HepG2 (cell line): ENCODE data around the gene RHBDD3. TPM values are rescaled to one million over a fixed set of nuclear protein-coding genes. Genes with fewer than 3 reads are reported as not detected.

ENCODE experiments used
- AKAP8 ChIP-seq: sonication (generic); formaldehyde crosslinking; IDR thresholded peaks from 2 replicates; pipeline ENCODE4 v1.5.1; 2020; ENCODE audit warnings: mild to moderate bottlenecking, missing genetic modification reagents
- LCORL ChIP-seq, 2 experiments: fragments of 450-650 bp in 1 of 2; sonication (generic) in 1 of 2; formaldehyde crosslinking in 1 of 2; IDR thresholded peaks; 2 replicates each; pipeline versions ENCODE4 v1.5.0 to v1.6.1; 2017 to 2020; ENCODE audit warnings: antibody characterized with exemption in 1 of 2, missing genetic modification reagents in 1 of 2
- NR2F2 ChIP-seq: IDR thresholded peaks from 2 replicates; pipeline ENCODE4 v1.6.1; 2012; ENCODE audit warnings: low read depth, inconsistent platforms, borderline replicate concordance
- TBX2 ChIP-seq: sonication (generic); formaldehyde crosslinking; IDR thresholded peaks from 2 replicates; pipeline ENCODE4 v1.5.0; 2020; ENCODE audit warnings: missing genetic modification reagents, mild to moderate bottlenecking, borderline replicate concordance
- ZNF160 ChIP-seq: sonication (generic); formaldehyde crosslinking; IDR thresholded peaks from 2 replicates; pipeline ENCODE4 v1.8.0; 2022; ENCODE audit warnings: mild to moderate bottlenecking, inconsistent platforms, missing genetic modification reagents
- ZNF235 ChIP-seq: sonication (generic); formaldehyde crosslinking; IDR thresholded peaks from 2 replicates; pipeline ENCODE4 v1.8.1; 2023; ENCODE audit warnings: mild to moderate bottlenecking, missing genetic modification reagents, borderline replicate concordance
- ZNF598 ChIP-seq: sonication (generic); formaldehyde crosslinking; IDR thresholded peaks from 2 replicates; pipeline ENCODE4 v1.5.1; 2020; ENCODE audit warnings: mild to moderate bottlenecking, missing genetic modification reagents, borderline replicate concordance
- ZNF703 ChIP-seq: sonication (generic); formaldehyde crosslinking; IDR thresholded peaks from 2 replicates; pipeline ENCODE4 v1.5.1; 2020; ENCODE audit warnings: missing genetic modification reagents, mild to moderate bottlenecking, moderate library complexity, borderline replicate concordance
- ZNF747 ChIP-seq: sonication (generic); formaldehyde crosslinking; IDR thresholded peaks from 2 replicates; pipeline ENCODE4 v1.8.1; 2023; ENCODE audit warnings: missing genetic modification reagents, mild to moderate bottlenecking, borderline replicate concordance
- polyA plus RNA-seq, 8 experiments: library from polyadenylated mRNA; depleted of rRNA in 3 of 8; stranded (reverse) in 7 of 8; unstranded in 1 of 8; fragments of >200 nt; fragmentation: Illumina TruSeq in 4 of 8; extraction: Trizol in 4 of 8; gene quantifications; 2 replicates each; pipeline versions ENCODE4 v1.2.1 to v1.2.3, GENCODE V29; 2011 to 2016; ENCODE audit warnings: low read depth in 4 of 8, missing spikeins in 1 of 8, mixed read lengths in 1 of 8; ENCODE audit not compliant: insufficient read depth in 1 of 8
- total RNA-seq, 5 experiments: library from RNA; depleted of rRNA; stranded (reverse); fragments of >200 nt; fragmentation: Illumina TruSeq; extraction: Trizol; gene quantifications; 2 replicates each; pipeline ENCODE4 v1.2.3, GENCODE V29; 2016; ENCODE audit warnings: low read depth in 1 of 5
- TF ChIP-seq, protein P1 (sequence below): sonication (generic); formaldehyde crosslinking; IDR thresholded peaks from 2 replicates; pipeline ENCODE4 v1.5.0; 2020; ENCODE audit warnings: missing genetic modification reagents
- TF ChIP-seq, protein P2 (sequence below): sonication (generic); formaldehyde crosslinking; IDR thresholded peaks from 2 replicates; pipeline ENCODE4 v1.9.0; 2021; ENCODE audit warnings: mild to moderate bottlenecking, missing genetic modification reagents
- TF ChIP-seq, protein P3 (sequence below): sonication (generic); formaldehyde crosslinking; IDR thresholded peaks from 2 replicates; pipeline ENCODE4 v1.4.0; 2020; ENCODE audit warnings: missing genetic modification reagents
- TF ChIP-seq, protein P4 (sequence below): IDR thresholded peaks from 2 replicates; pipeline ENCODE4 v1.6.1; 2018; ENCODE audit warnings: missing genetic modification reagents
- TF ChIP-seq, protein P5 (sequence below): sonication (generic); formaldehyde crosslinking; IDR thresholded peaks from 2 replicates; pipeline ENCODE4 v1.5.0; 2020; ENCODE audit warnings: mild to moderate bottlenecking, missing genetic modification reagents

Gene RHBDD3
- total and polyA plus RNA-seq, 2 of the 13 experiments (the other 11 are each of a cell fraction or from before 2014, with no cell fraction given) = 12.1 to 26.7 TPM

DNA sequence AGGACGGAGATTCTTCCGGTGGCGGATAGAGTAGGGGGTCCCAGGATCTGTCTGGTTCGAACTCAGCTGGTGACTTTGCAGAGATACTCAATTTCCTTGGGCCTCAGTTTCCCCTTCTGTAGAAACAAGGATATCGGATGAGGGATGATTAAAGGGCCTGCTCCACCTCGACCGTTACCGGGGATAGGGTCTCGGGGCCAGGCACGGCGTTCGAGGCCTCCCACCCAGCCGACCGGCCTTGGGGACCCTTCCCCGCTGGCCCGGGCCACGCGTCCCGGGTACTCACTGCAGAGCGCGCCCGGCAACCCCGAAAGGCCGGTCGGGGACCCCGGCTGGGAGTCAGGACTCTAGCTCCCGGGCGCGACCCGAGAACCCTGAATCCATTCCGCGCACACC lies 321 bp downstream of the RHBDD3 start (continued):
- TF ChIP-seq, protein P1, sequence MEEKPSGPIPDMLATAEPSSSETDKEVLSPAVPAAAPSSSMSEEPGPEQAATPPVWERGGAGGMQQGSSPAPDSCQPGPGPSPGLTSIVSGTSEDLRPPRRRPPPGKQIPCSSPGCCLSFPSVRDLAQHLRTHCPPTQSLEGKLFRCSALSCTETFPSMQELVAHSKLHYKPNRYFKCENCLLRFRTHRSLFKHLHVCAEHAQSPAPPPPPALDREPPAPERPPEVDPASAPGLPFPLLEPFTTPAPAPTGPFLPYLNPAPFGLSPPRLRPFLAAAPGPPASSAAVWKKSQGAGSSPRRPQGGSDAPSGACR (CRISPR knock-in tag) = 0 out of 2 replicates have a peak, but pooled peaks have one; percentile 19
- TF ChIP-seq, protein P2, sequence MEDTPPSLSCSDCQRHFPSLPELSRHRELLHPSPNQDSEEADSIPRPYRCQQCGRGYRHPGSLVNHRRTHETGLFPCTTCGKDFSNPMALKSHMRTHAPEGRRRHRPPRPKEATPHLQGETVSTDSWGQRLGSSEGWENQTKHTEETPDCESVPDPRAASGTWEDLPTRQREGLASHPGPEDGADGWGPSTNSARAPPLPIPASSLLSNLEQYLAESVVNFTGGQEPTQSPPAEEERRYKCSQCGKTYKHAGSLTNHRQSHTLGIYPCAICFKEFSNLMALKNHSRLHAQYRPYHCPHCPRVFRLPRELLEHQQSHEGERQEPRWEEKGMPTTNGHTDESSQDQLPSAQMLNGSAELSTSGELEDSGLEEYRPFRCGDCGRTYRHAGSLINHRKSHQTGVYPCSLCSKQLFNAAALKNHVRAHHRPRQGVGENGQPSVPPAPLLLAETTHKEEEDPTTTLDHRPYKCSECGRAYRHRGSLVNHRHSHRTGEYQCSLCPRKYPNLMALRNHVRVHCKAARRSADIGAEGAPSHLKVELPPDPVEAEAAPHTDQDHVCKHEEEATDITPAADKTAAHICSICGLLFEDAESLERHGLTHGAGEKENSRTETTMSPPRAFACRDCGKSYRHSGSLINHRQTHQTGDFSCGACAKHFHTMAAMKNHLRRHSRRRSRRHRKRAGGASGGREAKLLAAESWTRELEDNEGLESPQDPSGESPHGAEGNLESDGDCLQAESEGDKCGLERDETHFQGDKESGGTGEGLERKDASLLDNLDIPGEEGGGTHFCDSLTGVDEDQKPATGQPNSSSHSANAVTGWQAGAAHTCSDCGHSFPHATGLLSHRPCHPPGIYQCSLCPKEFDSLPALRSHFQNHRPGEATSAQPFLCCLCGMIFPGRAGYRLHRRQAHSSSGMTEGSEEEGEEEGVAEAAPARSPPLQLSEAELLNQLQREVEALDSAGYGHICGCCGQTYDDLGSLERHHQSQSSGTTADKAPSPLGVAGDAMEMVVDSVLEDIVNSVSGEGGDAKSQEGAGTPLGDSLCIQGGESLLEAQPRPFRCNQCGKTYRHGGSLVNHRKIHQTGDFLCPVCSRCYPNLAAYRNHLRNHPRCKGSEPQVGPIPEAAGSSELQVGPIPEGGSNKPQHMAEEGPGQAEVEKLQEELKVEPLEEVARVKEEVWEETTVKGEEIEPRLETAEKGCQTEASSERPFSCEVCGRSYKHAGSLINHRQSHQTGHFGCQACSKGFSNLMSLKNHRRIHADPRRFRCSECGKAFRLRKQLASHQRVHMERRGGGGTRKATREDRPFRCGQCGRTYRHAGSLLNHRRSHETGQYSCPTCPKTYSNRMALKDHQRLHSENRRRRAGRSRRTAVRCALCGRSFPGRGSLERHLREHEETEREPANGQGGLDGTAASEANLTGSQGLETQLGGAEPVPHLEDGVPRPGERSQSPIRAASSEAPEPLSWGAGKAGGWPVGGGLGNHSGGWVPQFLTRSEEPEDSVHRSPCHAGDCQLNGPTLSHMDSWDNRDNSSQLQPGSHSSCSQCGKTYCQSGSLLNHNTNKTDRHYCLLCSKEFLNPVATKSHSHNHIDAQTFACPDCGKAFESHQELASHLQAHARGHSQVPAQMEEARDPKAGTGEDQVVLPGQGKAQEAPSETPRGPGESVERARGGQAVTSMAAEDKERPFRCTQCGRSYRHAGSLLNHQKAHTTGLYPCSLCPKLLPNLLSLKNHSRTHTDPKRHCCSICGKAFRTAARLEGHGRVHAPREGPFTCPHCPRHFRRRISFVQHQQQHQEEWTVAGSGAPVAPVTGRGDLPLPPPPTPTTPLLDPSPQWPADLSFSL (CRISPR knock-in tag) = peak; percentile 61; the same call in 1 of the 2 replicates
- TF ChIP-seq LCORL (IDR thresholded peaks at IDR 0.05) (no peak), LCORL (CRISPR knock-in tag; IDR thresholded peaks at IDR 0.05) (peak; percentile 80), NR2F2 (0 out of 2 replicates have a peak, but pooled peaks have one; percentile 7), AKAP8 (CRISPR knock-in tag) (no peak), TBX2 (peak; percentile 7; the same call in 1 of the 2 replicates), ZNF598 (CRISPR knock-in tag) (peak; percentile 15; the same call in 1 of the 2 replicates), ZNF747 (CRISPR knock-in tag) (0 out of 2 replicates have a peak, but pooled peaks have one; percentile 8), ZNF235 (CRISPR knock-in tag) (peak; percentile 64; the same call in 1 of the 2 replicates), ZNF160 (CRISPR knock-in tag) (0 out of 2 replicates have a peak, but pooled peaks have one; percentile 43), ZNF703 (CRISPR knock-in tag) (0 out of 2 replicates have a peak, but pooled peaks have one; percentile 52)
- TF ChIP-seq, protein P3, sequence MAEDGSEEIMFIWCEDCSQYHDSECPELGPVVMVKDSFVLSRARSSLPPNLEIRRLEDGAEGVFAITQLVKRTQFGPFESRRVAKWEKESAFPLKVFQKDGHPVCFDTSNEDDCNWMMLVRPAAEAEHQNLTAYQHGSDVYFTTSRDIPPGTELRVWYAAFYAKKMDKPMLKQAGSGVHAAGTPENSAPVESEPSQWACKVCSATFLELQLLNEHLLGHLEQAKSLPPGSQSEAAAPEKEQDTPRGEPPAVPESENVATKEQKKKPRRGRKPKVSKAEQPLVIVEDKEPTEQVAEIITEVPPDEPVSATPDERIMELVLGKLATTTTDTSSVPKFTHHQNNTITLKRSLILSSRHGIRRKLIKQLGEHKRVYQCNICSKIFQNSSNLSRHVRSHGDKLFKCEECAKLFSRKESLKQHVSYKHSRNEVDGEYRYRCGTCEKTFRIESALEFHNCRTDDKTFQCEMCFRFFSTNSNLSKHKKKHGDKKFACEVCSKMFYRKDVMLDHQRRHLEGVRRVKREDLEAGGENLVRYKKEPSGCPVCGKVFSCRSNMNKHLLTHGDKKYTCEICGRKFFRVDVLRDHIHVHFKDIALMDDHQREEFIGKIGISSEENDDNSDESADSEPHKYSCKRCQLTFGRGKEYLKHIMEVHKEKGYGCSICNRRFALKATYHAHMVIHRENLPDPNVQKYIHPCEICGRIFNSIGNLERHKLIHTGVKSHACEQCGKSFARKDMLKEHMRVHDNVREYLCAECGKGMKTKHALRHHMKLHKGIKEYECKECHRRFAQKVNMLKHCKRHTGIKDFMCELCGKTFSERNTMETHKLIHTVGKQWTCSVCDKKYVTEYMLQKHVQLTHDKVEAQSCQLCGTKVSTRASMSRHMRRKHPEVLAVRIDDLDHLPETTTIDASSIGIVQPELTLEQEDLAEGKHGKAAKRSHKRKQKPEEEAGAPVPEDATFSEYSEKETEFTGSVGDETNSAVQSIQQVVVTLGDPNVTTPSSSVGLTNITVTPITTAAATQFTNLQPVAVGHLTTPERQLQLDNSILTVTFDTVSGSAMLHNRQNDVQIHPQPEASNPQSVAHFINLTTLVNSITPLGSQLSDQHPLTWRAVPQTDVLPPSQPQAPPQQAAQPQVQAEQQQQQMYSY (CRISPR knock-in tag) = peak; percentile 97
- TF ChIP-seq, protein P4, sequence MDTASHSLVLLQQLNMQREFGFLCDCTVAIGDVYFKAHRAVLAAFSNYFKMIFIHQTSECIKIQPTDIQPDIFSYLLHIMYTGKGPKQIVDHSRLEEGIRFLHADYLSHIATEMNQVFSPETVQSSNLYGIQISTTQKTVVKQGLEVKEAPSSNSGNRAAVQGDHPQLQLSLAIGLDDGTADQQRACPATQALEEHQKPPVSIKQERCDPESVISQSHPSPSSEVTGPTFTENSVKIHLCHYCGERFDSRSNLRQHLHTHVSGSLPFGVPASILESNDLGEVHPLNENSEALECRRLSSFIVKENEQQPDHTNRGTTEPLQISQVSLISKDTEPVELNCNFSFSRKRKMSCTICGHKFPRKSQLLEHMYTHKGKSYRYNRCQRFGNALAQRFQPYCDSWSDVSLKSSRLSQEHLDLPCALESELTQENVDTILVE (CRISPR knock-in tag) = 0 out of 2 replicates have a peak, but pooled peaks have one; percentile 6
- TF ChIP-seq, protein P5, sequence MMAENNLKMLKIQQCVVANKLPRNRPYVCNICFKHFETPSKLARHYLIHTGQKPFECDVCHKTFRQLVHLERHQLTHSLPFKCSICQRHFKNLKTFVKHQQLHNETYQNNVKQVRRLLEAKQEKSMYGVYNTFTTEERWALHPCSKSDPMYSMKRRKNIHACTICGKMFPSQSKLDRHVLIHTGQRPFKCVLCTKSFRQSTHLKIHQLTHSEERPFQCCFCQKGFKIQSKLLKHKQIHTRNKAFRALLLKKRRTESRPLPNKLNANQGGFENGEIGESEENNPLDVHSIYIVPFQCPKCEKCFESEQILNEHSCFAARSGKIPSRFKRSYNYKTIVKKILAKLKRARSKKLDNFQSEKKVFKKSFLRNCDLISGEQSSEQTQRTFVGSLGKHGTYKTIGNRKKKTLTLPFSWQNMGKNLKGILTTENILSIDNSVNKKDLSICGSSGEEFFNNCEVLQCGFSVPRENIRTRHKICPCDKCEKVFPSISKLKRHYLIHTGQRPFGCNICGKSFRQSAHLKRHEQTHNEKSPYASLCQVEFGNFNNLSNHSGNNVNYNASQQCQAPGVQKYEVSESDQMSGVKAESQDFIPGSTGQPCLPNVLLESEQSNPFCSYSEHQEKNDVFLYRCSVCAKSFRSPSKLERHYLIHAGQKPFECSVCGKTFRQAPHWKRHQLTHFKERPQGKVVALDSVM (CRISPR knock-in tag) = no peak
